HG02870 (cell line): ENCODE results near the gene DLX3.
A peak's percentile ranks its signal among the peaks of the same experiment; 100 is the strongest.

ENCODE experiments used
- ATAC-seq: cut with Tn5 transposase; IDR thresholded peaks from one replicate; pipeline ENCODE4 v1.9.1; 2021; ENCODE audit warnings: mild to moderate bottlenecking, moderate library complexity; ENCODE audit not compliant: unreplicated experiment

DLX3 gene

DNA sequence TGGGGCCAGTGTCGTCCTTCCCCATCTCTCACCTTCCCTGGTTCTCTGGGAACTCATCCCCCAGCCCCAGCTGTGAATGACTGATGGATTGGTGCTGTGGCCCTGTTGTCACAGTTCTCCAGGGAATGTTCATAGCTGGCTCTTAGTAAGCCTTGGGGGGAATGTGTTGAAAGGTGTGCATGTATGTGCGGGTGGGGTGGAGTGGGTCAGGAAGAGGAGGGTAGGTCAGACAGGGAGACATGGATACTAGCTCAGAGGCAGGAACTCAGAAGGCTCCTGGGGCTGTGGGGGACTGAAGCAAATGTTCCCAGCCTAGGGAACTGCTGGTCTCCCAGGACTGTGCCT is 21.8 kb downstream of the DLX3 start:
- no peak for ATAC-seq

- no peak for ATAC-seq
These were observed 22.3 kb downstream of the DLX3 start for GRCh38 chr17:49972486-49973270.

DNA sequence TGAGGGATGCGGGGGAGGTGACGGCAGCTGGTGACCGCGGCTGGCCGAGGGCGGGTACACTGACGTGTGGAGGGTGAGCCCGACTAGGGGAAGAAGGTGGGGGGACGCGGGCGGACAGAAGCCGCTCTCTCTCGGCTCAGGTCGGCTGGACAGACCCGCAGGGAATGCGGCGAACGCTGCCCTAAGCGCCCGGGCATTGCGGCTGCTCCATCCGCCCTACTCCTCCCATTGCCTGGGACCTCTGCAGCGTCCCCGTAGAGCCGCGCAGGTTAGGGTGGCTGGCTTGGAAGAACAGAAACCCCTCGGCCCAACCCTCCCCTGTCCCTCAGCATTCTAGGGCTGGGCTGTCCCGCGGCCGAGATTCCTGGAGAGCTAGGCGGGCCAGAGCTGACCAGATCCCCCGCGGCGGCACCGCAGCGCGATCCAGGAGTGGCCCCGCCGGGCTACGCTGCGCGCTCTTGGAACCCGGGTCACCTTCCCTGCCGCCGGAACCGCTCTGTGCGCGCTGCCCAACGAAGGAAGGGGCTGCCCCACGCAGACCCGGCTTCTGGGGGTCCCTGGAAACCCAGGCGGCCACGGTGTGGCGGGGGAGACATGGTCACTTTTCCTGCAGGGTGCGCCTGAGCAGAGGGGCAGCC is 23.1 kb downstream of the DLX3 start:
- no peak for ATAC-seq

DNA sequence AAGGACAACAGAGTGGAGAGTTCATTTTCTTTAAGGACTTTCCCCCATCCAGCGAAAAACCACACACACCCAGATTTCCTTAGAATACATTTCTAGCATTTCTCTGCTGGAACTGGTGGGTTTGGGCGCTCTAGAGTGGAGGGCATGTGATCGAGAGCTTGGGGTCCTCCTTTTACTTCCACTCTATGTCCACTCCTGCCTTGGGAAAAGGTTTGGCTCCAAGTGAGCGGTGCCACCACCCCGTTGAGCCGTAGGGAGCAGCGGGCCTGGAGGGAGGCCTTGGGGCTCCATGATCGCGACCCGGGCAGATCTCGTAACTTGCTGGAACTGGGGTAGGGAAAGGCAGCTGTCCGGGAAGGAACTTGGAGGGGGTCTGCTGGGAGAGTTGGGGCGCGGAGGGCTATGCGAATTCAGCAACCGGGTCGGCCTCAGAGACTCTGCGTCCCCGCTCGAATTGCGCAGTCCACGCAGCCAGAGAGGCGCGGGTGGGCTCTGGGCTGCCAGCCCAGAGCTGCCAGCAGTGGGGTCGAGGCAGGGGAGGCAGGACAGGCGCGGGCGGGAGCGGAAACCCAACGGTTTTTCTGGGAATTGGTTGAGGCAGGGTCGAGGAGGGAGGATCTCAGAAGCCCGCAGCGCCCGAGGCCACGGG is 23.7 kb downstream of the DLX3 start:
- ATAC-seq = no peak

- no peak for ATAC-seq
These were observed 24.5 kb downstream of the DLX3 start for GRCh38 chr17:49970498-49970897.

DNA sequence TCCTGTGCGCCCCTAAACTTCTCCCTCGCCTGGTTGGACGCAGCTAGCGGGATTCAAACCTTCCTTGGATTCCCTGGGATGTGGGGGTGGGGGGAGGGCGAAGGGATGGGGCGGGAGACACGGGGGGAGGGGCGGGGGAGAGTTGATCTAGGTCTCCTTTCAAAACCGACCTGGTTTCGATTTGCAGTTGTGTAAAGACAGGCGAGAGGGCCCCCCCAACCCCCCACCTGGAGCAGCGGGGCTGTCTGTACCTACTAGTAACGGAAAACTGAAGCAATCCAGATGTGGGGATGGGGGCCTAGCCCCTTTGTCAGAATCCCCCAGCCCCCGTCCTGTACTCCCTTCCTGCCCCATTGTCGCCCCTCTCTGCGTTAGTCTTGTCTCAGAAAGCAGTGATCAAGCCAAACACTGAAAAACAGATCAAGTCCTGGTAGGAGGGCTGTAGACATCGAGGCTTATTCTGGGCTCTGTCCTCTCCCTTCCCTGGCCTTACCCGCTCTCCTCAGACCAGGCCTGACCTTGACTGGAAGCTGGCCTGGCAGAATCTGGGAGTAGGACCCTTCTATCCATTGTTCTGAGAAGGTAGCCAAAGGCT is 25.1 kb downstream of the DLX3 start:
- ATAC-seq = no peak

DNA sequence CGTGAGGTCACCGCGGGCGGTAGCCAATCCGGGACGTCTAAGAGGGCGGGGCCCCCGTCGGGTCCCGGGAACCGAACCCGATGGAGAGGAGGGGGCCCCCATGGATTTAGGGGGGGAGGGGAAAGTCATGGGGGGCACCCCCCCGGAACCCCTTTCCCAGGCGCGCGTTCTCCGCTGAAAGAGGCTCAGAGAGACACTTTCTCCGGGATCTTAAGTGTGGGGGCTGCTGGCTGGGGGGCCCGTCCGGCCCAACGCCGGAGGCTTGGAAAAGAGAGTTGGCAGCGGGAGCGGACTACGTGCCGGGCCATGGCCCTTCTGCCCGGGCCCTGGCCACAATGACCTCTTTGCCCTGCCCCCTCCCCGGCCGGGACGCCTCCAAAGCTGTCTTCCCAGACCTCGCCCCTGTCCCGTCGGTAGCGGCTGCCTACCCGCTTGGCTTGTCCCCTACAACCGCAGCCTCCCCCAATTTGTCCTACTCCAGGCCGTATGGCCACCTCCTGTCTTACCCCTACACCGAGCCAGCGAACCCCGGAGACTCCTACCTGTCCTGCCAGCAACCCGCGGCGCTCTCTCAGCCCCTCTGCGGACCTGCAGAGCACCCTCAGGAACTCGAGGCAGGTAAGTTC is 25.8 kb downstream of the DLX3 start, which contains the start of gene DLX4:
Gene DLX4 (plus strand): TSS at position 57 of the 626 bp plus-strand sequence. CDS start 279 bp downstream, at position 336.
- ATAC-seq = no peak

GRCh38 chr17:49968405-49969133 is 26.5 kb downstream of the DLX3 start:
- peak; percentile 51 for ATAC-seq

GRCh38 chr17:49967621-49968404 is 27.2 kb downstream of the DLX3 start:
- no peak for ATAC-seq

DNA sequence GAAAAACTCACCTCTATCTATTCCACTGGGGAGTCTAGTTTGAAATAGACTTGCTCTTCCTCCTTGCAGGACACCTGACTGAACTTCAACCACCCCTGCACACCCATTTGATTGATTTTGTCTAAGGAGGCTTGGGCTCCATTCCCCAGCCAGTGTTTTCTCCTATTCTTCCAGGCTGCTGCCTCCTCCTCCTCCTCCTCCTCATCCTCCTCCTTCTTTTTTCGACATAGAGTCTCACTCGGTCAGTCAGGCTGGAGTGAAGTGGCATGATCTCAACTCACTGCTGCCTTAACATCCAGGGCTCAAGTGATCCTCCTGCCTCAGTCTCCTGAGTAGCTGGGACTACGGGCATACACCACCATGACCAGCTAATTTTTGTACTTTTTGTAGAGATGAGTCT is 27.8 kb downstream of the DLX3 start:
- ATAC-seq = no peak

GRCh38 chr17:49966767-49967166 is 28.3 kb downstream of the DLX3 start:
- ATAC-seq = no peak

DNA sequence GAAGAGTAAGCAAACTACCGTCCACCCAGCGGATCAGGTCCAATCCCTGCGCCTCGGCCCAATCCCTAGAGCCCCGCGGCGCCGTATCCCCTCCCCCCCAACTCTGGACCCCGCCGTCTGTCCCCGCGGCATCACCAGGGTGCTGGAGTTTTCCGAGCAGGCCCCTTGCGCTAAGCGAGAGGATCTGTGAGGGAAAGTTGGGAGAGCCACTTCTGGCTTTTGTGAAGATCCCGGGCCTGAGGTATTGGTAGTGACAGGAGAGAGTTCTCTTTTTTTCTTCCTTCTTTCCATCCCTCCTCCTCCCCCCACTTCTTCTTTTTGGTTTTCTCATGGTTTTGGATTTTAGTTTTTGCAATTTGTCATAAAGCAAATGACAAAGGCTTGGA is 29.5 kb downstream of the DLX3 start:
- ATAC-seq = no peak

DNA sequence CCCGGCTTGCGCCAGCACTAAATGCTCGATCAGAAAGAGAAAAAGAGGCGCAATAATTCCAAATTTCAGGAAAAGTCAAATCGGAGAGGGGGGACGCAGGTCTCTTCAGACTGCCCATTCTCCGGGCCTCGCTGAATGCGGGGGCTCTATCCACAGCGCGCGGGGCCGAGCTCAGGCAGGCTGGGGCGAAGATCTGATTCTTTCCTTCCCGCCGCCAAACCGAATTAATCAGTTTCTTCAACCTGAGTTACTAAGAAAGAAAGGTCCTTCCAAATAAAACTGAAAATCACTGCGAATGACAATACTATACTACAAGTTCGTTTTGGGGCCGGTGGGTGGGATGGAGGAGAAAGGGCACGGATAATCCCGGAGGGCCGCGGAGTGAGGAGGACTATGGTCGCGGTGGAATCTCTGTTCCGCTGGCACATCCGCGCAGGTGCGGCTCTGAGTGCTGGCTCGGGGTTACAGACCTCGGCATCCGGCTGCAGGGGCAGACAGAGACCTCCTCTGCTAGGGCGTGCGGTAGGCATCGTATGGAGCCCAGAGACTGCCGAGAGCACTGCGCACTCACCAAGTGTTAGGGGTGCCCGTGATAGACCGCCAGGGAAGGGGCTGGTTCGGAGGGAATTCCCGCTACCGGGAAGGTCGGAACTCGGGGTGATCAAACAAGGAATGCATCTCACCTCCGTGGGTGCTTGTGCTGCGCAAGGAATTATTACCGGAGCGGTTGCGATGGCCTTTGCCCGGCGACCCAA is 30.1 kb downstream of the DLX3 start:
- no peak for ATAC-seq

- ATAC-seq = no peak
These were observed 30.7 kb downstream of the DLX3 start for GRCh38 chr17:49964303-49964768.

DNA sequence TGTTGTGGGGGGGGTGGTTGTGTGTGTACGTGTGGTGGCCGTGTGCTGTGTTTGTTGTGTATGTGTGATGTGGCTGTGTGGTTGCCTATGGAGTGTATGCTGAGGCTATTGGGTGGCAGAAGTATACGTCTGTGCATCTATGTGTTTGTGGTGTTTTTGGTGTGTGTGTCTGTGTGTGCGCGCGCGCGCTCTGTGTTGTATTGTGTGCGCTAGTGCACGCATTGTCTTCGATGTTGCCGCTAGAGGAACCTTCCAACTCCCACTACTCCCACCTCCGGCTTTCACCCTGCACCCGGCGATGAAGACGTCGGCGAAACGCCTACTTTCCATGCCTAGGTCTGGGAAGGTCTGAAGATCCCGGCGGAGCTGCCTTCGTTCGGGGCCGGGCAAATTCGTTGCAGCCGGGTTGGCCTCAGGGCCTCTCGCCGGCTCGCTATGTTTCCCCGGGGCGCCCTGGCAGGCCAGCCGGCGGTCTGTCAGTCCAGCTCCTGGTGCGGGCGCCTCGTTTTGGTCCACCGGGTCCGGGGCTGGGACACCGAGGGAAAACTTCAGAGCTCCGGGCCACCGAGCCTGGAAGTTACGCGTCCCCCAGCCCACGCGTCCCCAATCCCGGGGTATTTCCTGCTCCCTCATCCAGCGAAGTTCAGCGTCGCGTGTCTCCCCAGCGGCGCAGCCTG is 31.3 kb downstream of the DLX3 start:
- no peak for ATAC-seq

GRCh38 chr17:49963309-49963625 is 31.8 kb downstream of the DLX3 start:
- ATAC-seq = no peak

DNA sequence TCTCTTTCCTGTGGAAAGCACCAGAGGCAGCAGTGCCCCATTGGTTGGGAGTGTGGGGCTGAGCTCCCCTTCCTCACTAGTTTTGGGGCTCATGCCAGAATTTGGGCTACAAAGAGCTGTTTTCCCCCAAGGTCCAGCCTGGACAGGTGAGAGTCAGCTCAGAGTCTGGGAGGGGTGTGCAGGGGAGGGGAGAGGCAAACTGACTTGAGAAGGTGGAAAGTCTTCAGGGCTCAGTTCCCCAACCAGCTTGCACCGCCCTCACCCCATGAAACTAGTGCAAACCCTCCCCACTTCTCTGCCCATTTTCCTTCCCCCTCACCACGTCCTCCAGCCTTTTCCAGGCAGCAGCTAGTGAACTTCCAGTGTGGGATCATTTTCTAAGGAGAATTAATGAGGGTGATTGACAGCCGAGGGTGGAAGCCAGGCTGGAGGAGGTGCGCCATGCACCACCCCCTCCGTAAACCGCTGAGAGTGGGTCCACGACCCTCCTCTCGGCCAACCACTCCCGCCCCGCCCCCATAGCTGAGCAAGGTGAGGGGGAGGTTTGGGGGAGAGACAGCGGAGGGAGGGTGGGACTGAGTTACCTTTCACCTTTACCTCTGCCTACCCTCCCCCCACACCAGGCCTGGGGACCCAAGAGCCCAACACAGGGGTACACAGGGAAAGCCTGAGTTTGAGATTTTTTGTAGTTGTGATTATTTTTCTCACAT is 32.3 kb downstream of the DLX3 start:
- no peak for ATAC-seq
